ENCODE measurements around the gene NR3C2. TPM values are rescaled to one million over a fixed set of nuclear protein-coding genes. Genes with fewer than 3 reads are reported as not detected.

NR3C2 gene
- total RNA-seq, 2 donors from 2014 or later = 14.6 to 17.4 TPM

GRCh38 chr4:148349153-148349552 is 93.1 kb downstream of the NR3C2 start:
- no peak overlapping the region for H3K27ac ChIP-seq
- intact Hi-C loops (cut with DNase I) = no loop called here
- H3K4me3 ChIP-seq = no peak overlapping the region
- no peaks in the 10 kb centered on the region for H3K4me1 ChIP-seq (replicated peaks)
- no peak for DNase-seq (ENCODE audit: low spot score)
- H3K36me3 ChIP-seq = no peaks in the 10 kb centered on the region
- no peaks in the 10 kb centered on the region for H3K27me3 ChIP-seq (replicated peaks; ENCODE audit: insufficient read depth)
- no peaks in the 10 kb centered on the region for H3K9me3 ChIP-seq
- WGBS = 83% methylated on average over 2 of the region's 2 CpGs
- no peak for TF ChIP-seq POLR2AphosphoS5 (IDR thresholded peaks at IDR 0.05)
- TF ChIP-seq CTCF (IDR thresholded peaks at IDR 0.05) = no peak
- TF ChIP-seq POLR2A (IDR thresholded peaks at IDR 0.05) = no peak

DNA sequence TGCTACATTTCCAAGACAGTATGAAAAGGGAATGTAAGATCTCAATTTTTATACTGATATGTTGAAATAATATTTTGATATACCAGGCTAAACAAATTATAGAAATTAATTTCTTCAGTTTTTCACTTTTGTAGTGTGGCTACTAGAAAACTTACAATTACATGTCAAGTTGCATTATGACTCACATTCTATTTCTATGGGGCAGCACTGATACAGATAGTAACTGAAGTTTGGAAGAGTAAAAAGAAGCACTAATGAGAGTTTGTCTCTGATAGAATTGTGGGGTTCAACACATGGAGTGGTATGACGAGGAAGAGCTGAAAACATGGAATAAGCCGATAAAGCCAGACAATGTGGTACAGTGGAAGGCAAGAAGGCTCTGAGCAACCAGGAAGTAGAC is 95.6 kb downstream of the NR3C2 start:
- WGBS = 96% methylated on average over 2 of the region's 2 CpGs
- Histone ChIP-seq H3K9me3 (no peaks in the 10 kb centered on the region), H3K27me3 (replicated peaks; ENCODE audit: insufficient read depth) (no peaks in the 10 kb centered on the region), H3K36me3 (no peaks in the 10 kb centered on the region), H3K4me3 (no peak overlapping the region), H3K27ac (no peak overlapping the region), H3K4me1 (replicated peaks) (no peaks in the 10 kb centered on the region)
- TF ChIP-seq POLR2AphosphoS5 (IDR thresholded peaks at IDR 0.05) (no peak), CTCF (IDR thresholded peaks at IDR 0.05) (no peak), POLR2A (IDR thresholded peaks at IDR 0.05) (no peak)
- DNase-seq (ENCODE audit: low spot score) = no peak
- intact Hi-C loops (cut with DNase I) = no loop called here

DNA sequence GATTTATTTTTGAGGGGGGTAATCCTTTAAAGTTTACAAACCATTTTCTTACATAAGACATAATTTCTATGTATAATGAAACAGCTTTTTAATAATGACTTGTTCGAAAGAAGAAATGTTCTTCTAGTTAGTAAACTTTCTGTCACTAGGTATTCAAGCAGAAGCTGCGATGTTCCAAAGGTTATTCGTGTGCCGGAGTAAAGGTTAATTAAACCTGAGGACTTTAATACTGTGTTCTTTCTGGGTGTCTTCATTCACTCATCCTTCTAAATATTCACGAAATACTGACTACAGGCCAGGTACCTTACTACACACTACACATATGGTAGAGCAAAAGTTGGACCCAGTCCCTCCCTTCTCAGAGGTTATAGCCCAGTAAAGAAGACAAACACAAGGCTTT is 96.7 kb downstream of the NR3C2 start:
- Histone ChIP-seq H3K36me3 (no peaks in the 10 kb centered on the region), H3K27me3 (replicated peaks; ENCODE audit: insufficient read depth) (no peaks in the 10 kb centered on the region), H3K4me3 (no peak overlapping the region), H3K27ac (no peak overlapping the region), H3K4me1 (replicated peaks) (no peaks in the 10 kb centered on the region), H3K9me3 (no peaks in the 10 kb centered on the region)
- TF ChIP-seq CTCF (IDR thresholded peaks at IDR 0.05) (no peak), POLR2A (IDR thresholded peaks at IDR 0.05) (no peak), POLR2AphosphoS5 (IDR thresholded peaks at IDR 0.05) (no peak)
- WGBS = 65% methylated on average over 5 of the region's 5 CpGs
- intact Hi-C loops (cut with DNase I) = no loop called here
- DNase-seq (ENCODE audit: low spot score) = no peak

GRCh38 chr4:148344941-148345340 is 97.3 kb downstream of the NR3C2 start:
- TF ChIP-seq CTCF (IDR thresholded peaks at IDR 0.05) = no peak
- no peak for TF ChIP-seq POLR2A (IDR thresholded peaks at IDR 0.05)
- TF ChIP-seq POLR2AphosphoS5 (IDR thresholded peaks at IDR 0.05) = no peak
- WGBS = 19% methylated on average over 1 of the region's 1 CpG
- Histone ChIP-seq H3K9me3 (no peaks in the 10 kb centered on the region), H3K4me1 (replicated peaks) (no peaks in the 10 kb centered on the region), H3K36me3 (no peaks in the 10 kb centered on the region), H3K27ac (no peak overlapping the region), H3K4me3 (no peak overlapping the region), H3K27me3 (replicated peaks; ENCODE audit: insufficient read depth) (no peaks in the 10 kb centered on the region)
- intact Hi-C loops (cut with DNase I) = no loop called here
- no peak for DNase-seq (ENCODE audit: low spot score)

- Histone ChIP-seq H3K36me3 (no peaks in the 10 kb centered on the region), H3K27ac (no peak overlapping the region), H3K9me3 (no peaks in the 10 kb centered on the region), H3K4me1 (replicated peaks) (no peaks in the 10 kb centered on the region), H3K27me3 (replicated peaks; ENCODE audit: insufficient read depth) (no peaks in the 10 kb centered on the region), H3K4me3 (no peak overlapping the region)
- DNase-seq (ENCODE audit: low spot score) = no peak
- WGBS = 67% methylated on average over 2 of the region's 2 CpGs
- TF ChIP-seq POLR2A (IDR thresholded peaks at IDR 0.05) (no peak), POLR2AphosphoS5 (IDR thresholded peaks at IDR 0.05) (no peak)
- intact Hi-C loops (cut with DNase I) = no loop called here
Measured at GRCh38 chr4:148344352-148344751, 97.9 kb downstream of the NR3C2 start.

Measured in prostate gland (tissue), 2 donors.